GM21526 (cell line): ENCODE results near the gene JAZF1.

ENCODE experiments used
- ATAC-seq: cut with Tn5 transposase; IDR thresholded peaks from one replicate; pipeline ENCODE4 v1.9.1; 2021; ENCODE audit warnings: moderate library complexity; ENCODE audit not compliant: unreplicated experiment, low FRiP score

The JAZF1 gene

DNA sequence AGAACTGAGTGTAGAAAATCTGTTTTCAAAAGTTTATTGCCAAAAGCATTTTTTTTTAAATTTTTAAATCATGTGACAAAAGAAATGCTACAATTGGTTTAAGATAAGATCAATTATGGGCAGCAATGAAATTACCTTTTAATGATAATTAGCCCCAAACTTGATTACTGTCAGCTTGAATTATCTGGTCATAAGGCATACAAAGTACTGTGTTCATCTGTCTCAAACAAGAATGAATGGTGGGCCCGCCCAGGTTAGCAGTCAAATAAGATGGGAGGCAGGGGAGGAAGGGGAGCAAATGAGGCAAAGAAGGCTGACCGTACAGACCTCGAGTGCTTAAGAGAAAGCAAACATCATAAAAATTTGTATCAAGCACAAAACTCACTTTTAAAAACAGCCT, 68.1 kb downstream of the JAZF1 start:
- ATAC-seq, result no peak

- ATAC-seq, result no peak
These were observed 68.6 kb downstream of the JAZF1 start for GRCh38 chr7:28112012-28112411.

DNA sequence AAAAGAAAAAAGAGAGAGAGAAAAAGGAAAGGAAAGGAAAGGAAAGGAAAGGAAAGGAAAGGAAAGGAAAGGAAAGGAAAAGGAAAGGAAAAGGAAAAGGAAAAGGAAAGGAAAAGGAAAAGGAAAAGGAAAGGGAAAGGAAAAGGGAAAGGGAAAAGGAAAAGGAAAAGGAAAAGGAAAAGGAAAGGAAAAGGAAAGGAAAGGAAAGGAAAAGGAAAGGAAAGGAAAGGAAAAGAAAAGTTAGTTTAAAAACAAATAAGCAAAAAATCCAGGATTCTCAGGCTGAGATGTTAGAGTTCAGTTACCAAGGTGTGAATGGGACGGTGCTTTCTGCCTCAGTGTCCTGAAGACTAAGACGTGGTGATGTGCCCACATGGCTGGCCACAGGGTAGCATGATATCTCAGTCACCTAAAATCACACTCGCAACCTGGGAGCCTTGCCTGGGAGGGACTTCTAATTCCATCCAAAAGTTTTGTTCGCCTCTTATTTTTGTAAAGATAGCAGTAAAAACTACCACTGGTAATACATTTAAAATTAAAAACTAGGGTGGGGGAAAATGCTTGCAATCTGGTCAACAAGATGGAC, 70.1 kb downstream of the JAZF1 start:
- no peak for ATAC-seq

DNA sequence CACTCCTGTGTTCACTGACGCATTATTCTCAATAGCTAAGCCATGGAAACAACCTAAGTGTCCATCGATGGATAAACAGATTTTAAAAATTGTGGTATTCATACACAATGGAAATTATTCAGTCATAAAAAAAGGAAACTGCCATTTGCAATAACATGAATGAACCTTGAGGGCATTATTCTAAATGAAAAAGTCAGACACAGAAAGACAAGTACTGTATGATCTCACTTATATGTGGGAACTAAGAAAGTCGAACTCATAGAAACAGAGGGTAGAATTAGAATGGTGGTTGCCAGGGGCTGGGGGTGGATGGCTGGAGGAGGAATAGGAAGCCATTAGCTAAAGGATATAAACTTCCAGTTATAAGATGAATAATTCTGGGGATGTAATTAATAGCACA, 71.8 kb downstream of the JAZF1 start:
- ATAC-seq, result no peak

DNA sequence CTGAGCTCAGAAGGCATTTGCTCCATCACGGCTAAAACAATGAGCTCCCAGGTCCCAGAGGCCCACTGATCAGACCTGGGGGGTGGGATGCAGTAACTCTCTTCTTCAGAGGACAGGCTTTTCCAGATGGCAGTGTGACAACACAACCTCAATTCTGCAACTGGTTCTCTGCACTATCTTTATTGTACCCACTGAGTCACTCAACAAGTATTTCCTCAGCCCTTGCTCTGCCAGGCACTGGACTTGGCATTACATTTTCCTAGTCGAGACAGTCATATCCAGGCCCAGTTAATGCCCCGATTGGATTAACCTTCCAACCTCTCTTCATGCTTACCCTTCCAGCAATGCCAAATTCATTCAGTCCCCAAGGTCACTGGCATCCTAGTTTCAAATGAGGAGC, 72.6 kb downstream of the JAZF1 start:
- no peak for ATAC-seq

DNA sequence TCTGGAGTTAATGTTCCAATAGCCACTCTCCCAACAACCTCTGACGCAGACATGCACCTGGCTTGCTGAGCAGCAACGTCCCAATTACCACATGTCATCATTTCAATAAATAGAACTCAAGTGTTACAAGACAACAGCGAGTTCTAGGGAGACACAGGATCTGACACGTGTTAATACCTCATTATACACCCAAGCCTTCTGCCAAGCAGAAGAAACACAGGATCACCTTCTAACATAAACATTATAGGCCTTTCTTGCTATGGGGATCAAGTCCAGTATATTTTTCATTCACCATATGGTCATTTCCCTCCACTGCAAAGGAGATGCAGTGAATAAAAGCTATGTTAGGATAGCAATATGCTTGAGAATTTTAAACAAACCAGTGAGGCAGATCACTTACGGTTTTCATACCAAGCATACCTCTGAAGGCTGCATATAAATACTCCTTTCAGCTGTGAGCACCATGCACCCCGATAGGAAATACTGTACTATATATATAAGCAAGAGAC, 74.2 kb downstream of the JAZF1 start:
- no peak for ATAC-seq

- no peak for ATAC-seq
These were observed 75.4 kb downstream of the JAZF1 start for GRCh38 chr7:28105234-28105633.

GRCh38 chr7:28104811-28105210, 75.8 kb downstream of the JAZF1 start:
- no peak for ATAC-seq

GRCh38 chr7:28104041-28104541, 76.5 kb downstream of the JAZF1 start:
- no peak for ATAC-seq

GRCh38 chr7:28102797-28103196, 77.8 kb downstream of the JAZF1 start:
- ATAC-seq, result no peak

- no peak for ATAC-seq
These were observed 83.9 kb downstream of the JAZF1 start for GRCh38 chr7:28096713-28097112.

GRCh38 chr7:28095231-28095630, 85.4 kb downstream of the JAZF1 start:
- no peak for ATAC-seq

GRCh38 chr7:28093623-28094232, 86.9 kb downstream of the JAZF1 start:
- no peak for ATAC-seq

GRCh38 chr7:28091190-28091589, 89.4 kb downstream of the JAZF1 start:
- ATAC-seq, result no peak

- no peak for ATAC-seq
These were observed 91.5 kb downstream of the JAZF1 start for GRCh38 chr7:28088901-28089714.

GRCh38 chr7:28088032-28088431, 92.6 kb downstream of the JAZF1 start:
- ATAC-seq, result no peak

- ATAC-seq, result no peak
These were observed 94.4 kb downstream of the JAZF1 start for GRCh38 chr7:28086198-28086597.

DNA sequence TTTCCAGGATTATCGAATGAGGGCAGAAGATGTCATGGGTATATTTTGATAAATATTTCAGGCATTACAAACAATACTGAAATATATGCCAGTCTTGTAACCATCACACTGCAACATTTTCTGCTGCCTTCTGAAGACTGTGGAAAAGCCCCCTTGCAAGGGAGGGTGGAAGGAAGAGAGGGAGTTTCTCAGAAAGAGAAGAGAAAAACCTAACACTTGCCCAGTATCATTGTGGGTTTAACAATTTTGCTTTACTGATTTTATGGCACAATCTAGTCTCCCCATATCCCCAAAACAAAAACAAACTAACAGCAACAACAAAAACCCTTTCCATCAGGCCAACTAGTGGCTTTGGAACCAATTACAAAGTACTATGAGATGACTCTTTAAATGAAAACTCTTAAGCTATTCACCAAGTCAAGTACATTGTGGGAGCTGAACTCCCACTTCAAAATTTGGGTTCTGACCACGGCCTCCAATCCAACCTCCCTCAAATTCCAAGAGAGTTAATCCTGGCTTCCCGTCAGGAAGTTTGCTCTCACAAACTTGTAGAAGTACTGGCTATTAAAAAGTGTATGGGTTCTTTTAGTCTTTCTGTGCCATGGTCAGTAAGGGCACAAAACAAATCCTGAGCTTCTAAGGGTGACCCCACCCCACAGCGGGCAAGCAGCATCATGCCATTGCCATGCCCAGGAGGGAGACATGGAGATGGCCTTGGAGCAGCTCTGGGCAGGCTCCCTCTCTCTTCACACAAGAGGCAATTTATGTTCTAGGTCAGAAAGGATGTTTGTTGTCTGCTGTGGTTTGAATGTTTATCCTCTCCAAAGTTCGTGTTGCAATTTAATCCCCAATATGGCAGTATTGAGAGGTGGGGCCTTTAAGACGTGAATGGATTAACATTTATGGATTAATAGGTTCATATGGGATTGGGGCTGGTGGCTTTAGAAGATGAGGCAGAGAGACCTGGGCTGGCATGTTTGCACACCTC, 96.3 kb downstream of the JAZF1 start:
- no peak for ATAC-seq

DNA sequence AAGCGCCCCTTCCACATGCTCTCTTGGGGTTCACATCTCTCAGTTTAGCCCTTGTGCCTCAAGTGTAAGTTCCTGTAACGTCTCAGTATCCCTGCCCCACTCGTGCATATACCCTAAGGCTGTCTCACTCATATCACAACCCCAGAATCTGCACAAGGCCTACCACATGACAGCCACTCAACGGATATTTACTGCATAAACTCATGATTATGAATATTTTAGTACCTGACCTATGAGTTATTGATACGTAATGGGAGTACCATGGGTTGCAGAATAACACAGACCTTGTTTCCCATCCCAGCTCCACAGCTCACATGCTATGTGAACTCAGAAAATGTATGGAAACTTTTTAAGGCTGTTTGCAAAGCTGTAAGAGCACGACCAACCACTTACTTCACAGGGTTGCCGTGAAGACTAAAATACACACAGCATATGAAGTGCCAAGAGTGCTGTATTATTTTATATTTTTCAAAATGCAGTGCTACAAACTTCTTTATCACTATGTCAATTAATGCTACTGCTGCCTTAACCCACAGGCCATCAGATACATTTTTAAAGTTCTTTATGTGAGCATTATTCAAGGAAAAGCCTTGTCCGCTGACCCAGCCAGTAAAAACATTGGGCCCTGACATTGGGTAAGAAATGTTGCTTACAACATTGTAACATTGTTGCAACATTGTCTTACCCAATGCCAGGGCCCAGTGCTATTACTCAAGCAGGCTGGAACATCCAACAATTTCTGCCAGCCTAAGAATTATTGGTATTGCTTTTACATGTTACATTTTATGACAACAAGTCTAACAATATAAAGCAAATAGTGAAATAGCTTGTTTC, 97.2 kb downstream of the JAZF1 start:
- no peak for ATAC-seq
